HepG2 (cell line): Measurements from ENCODE around the gene USP7. TPM values are rescaled to one million over a fixed set of nuclear protein-coding genes. Genes with fewer than 3 reads are reported as not detected.

Source experiments
- AGO1 ChIP-seq: fragments of 200-400 bp; formaldehyde crosslinking; IDR thresholded peaks from 2 replicates; pipeline ENCODE4 v1.6.1; 2017; ENCODE audit warnings: mild to moderate bottlenecking, low read depth, low read length, moderate library complexity; ENCODE audit not compliant: poor library complexity, severe bottlenecking
- BCLAF1 ChIP-seq: fragments of 450-650 bp; IDR thresholded peaks from 2 replicates; pipeline ENCODE4 v1.6.1; 2017; ENCODE audit warnings: mild to moderate bottlenecking
- DPF2 ChIP-seq: sonication (generic); formaldehyde crosslinking; IDR thresholded peaks from 2 replicates; pipeline ENCODE4 v1.4.0; 2020; ENCODE audit warnings: mild to moderate bottlenecking, low read depth, missing genetic modification reagents, borderline replicate concordance
- FOXA1 ChIP-seq, 2 experiments: fragments of 450-650 bp in 1 of 2; sonication (generic) in 1 of 2; formaldehyde crosslinking in 1 of 2; IDR thresholded peaks; 2 replicates each; pipeline versions ENCODE4 v1.4.0 to v1.6.1; 2016 to 2020; ENCODE audit warnings: missing genetic modification reagents in 1 of 2
- NFKBIZ ChIP-seq: IDR thresholded peaks from 2 replicates; pipeline ENCODE4 v1.6.1; 2018; ENCODE audit warnings: missing genetic modification reagents, missing compliant biosample characterization
- NONO ChIP-seq, 2 experiments: fragments of 450-650 bp in 1 of 2; sonication (generic) in 1 of 2; formaldehyde crosslinking in 1 of 2; IDR thresholded peaks in 1 of 2; conservative IDR thresholded peaks in 1 of 2; 2 replicates each; pipeline versions ENCODE4 v1.6.1 to v1.8.0; 2017 to 2022; ENCODE audit warnings: mild to moderate bottlenecking in 1 of 2, missing genetic modification reagents in 1 of 2, moderate library complexity in 1 of 2
- SNAPC4 ChIP-seq: sonication (generic); formaldehyde crosslinking; IDR thresholded peaks from 2 replicates; pipeline ENCODE4 v1.4.0; 2020; ENCODE audit warnings: mild to moderate bottlenecking, missing genetic modification reagents
- TCF7 ChIP-seq: sonication (generic); IDR thresholded peaks from 2 replicates; pipeline ENCODE4 v1.6.1; 2016; ENCODE audit warnings: antibody characterized with exemption, low read depth
- WIZ ChIP-seq: sonication (generic); formaldehyde crosslinking; IDR thresholded peaks from 2 replicates; pipeline ENCODE4 v1.5.1; 2020; ENCODE audit warnings: mild to moderate bottlenecking, missing genetic modification reagents
- ZBTB42 ChIP-seq: sonication (generic); formaldehyde crosslinking; IDR thresholded peaks from 2 replicates; pipeline ENCODE4 v1.5.0; 2020; ENCODE audit warnings: mild to moderate bottlenecking, missing genetic modification reagents
- ZNF572 ChIP-seq: sonication (generic); formaldehyde crosslinking; IDR thresholded peaks from 2 replicates; pipeline ENCODE4 v1.5.1; 2020; ENCODE audit warnings: mild to moderate bottlenecking, missing genetic modification reagents
- ZNF691 ChIP-seq: sonication (generic); formaldehyde crosslinking; IDR thresholded peaks from 2 replicates; pipeline ENCODE4 v1.4.0; 2020; ENCODE audit warnings: missing genetic modification reagents, low read depth, mild to moderate bottlenecking, borderline replicate concordance
- polyA plus RNA-seq, 8 experiments: library from polyadenylated mRNA; depleted of rRNA in 3 of 8; stranded (reverse) in 7 of 8; unstranded in 1 of 8; fragments of >200 nt; fragmentation: Illumina TruSeq in 4 of 8; extraction: Trizol in 4 of 8; gene quantifications; 2 replicates each; pipeline versions ENCODE4 v1.2.1 to v1.2.3, GENCODE V29; 2011 to 2016; ENCODE audit warnings: low read depth in 4 of 8, missing spikeins in 1 of 8, mixed read lengths in 1 of 8; ENCODE audit not compliant: insufficient read depth in 1 of 8
- total RNA-seq, 5 experiments: library from RNA; depleted of rRNA; stranded (reverse); fragments of >200 nt; fragmentation: Illumina TruSeq; extraction: Trizol; gene quantifications; 2 replicates each; pipeline ENCODE4 v1.2.3, GENCODE V29; 2016; ENCODE audit warnings: low read depth in 1 of 5
- TF ChIP-seq, protein P1 (sequence below): sonication (generic); formaldehyde crosslinking; IDR thresholded peaks from 2 replicates; pipeline ENCODE4 v1.5.0; 2020; ENCODE audit warnings: mild to moderate bottlenecking, missing genetic modification reagents
- TF ChIP-seq, protein P2 (sequence below): sonication (generic); formaldehyde crosslinking; IDR thresholded peaks from 2 replicates; pipeline ENCODE4 v1.9.0; 2021; ENCODE audit warnings: missing genetic modification reagents, mild to moderate bottlenecking, borderline replicate concordance

Gene USP7
- total and polyA plus RNA-seq, 2 of the 13 experiments (the other 11 are each of a cell fraction or from before 2014, with no cell fraction given), result 52.5 to 173 TPM

DNA sequence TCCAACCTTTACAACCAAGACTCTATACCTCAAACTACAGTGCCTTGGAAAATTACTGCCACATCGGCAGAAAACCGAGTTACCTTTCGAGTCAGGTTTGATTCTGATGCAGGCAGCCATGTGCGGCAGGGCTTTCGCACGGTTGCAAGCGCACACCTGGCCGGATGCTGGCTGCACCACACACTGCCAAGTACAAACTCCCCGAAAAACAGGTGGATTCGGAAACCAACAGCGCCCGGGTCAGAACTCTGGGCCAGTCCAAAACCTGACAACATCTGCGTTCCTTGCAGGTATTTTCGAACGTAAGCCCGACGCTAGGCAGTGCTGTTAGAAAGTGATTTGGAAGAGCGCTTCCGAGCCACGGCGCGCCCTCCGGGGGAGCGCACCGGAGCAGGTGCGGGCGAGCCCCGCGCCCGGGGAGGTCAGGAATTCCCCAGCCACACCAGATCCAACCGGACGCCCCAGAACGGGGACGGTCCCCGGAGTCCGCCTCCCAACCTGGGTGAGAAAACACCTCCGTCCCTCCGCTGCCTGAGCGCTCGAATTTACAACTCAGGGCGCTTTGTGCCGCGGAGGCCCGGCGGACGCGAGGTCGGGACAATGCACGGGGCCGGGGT lies 1.2 kb downstream of the USP7 start (continued):
- TF ChIP-seq SNAPC4 (CRISPR knock-in tag) (no peak), TCF7 (no peak), ZNF691 (CRISPR knock-in tag) (no peak), WIZ (CRISPR knock-in tag) (peak; percentile 82; the same call in 1 of the 2 replicates), DPF2 (CRISPR knock-in tag) (no peak), FOXA1 (IDR thresholded peaks at IDR 0.05) (no peak), FOXA1 (CRISPR knock-in tag; IDR thresholded peaks at IDR 0.05) (no peak), ZNF572 (CRISPR knock-in tag) (no peak), ZBTB42 (no peak), BCLAF1 (no peak), NONO (IDR thresholded peaks at IDR 0.05) (no peak), NONO (CRISPR knock-in tag; conservative IDR thresholded peaks at IDR 0.05) (0 out of 2 replicates have a peak, but pooled peaks have one; percentile 60), AGO1 (peak; percentile 29), NFKBIZ (CRISPR knock-in tag) (no peak)
- TF ChIP-seq, protein P1, sequence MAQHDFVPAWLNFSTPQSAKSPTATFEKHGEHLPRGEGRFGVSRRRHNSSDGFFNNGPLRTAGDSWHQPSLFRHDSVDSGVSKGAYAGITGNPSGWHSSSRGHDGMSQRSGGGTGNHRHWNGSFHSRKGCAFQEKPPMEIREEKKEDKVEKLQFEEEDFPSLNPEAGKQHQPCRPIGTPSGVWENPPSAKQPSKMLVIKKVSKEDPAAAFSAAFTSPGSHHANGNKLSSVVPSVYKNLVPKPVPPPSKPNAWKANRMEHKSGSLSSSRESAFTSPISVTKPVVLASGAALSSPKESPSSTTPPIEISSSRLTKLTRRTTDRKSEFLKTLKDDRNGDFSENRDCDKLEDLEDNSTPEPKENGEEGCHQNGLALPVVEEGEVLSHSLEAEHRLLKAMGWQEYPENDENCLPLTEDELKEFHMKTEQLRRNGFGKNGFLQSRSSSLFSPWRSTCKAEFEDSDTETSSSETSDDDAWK (CRISPR knock-in tag), result no peak
- TF ChIP-seq, protein P2, sequence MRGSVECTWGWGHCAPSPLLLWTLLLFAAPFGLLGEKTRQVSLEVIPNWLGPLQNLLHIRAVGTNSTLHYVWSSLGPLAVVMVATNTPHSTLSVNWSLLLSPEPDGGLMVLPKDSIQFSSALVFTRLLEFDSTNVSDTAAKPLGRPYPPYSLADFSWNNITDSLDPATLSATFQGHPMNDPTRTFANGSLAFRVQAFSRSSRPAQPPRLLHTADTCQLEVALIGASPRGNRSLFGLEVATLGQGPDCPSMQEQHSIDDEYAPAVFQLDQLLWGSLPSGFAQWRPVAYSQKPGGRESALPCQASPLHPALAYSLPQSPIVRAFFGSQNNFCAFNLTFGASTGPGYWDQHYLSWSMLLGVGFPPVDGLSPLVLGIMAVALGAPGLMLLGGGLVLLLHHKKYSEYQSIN (CRISPR knock-in tag), result no peak
